ENCODE data around the gene UBE4A. TPM values are rescaled to one million over a fixed set of nuclear protein-coding genes. Genes with fewer than 3 reads are reported as not detected.
A peak's percentile ranks its signal among the peaks of the same experiment; 100 is the strongest.

The UBE4A gene
- total RNA-seq, 2 experiments from 2014 or later: 55.0 to 56.3 TPM

- Mint-ChIP-seq H3K27me3 (no peaks in the 10 kb centered on the region), H3K4me1 (peaks cover 26% of the 10 kb centered on the region), H3K36me3 (peaks cover 22% of the 10 kb centered on the region), H3K9me3 (no peaks in the 10 kb centered on the region), H3K4me3 (no peak overlapping the region), H3K27ac (no peak overlapping the region)
- DNase-seq: no peak
These were observed 6.9 kb downstream of the UBE4A start for GRCh38 chr11:118366287-118366686.

- no peak for DNase-seq
- H3K4me3 Mint-ChIP-seq: no peak overlapping the region
- H3K36me3 Mint-ChIP-seq: peaks cover 29% of the 10 kb centered on the region
- no peaks in the 10 kb centered on the region for H3K9me3 Mint-ChIP-seq
- no peak overlapping the region for H3K27ac Mint-ChIP-seq
- no peaks in the 10 kb centered on the region for H3K27me3 Mint-ChIP-seq
- no peaks in the 10 kb centered on the region for H3K4me1 Mint-ChIP-seq
These were observed 11.4 kb downstream of the UBE4A start for GRCh38 chr11:118370774-118371173.

GRCh38 chr11:118373263-118373662 lies 13.9 kb downstream of the UBE4A start:
- Mint-ChIP-seq H3K4me1 (peaks cover 2% of the 10 kb centered on the region), H3K4me3 (no peak overlapping the region), H3K9me3 (no peaks in the 10 kb centered on the region), H3K36me3 (peaks cover 32% of the 10 kb centered on the region), H3K27ac (no peak overlapping the region), H3K27me3 (no peaks in the 10 kb centered on the region)
- DNase-seq: no peak

GRCh38 chr11:118373871-118374270 lies 14.5 kb downstream of the UBE4A start:
- Mint-ChIP-seq H3K27me3 (no peaks in the 10 kb centered on the region), H3K9me3 (no peaks in the 10 kb centered on the region), H3K27ac (peak overlapping the region; percentile 14), H3K4me3 (no peak overlapping the region), H3K36me3 (peaks cover 28% of the 10 kb centered on the region), H3K4me1 (peaks cover 2% of the 10 kb centered on the region)
- DNase-seq: no peak

GRCh38 chr11:118374729-118375128 lies 15.3 kb downstream of the UBE4A start:
- no peak overlapping the region for H3K4me3 Mint-ChIP-seq

GRCh38 chr11:118375978-118376377 lies 16.6 kb downstream of the UBE4A start:
- Mint-ChIP-seq H3K36me3 (peaks cover 26% of the 10 kb centered on the region), H3K27ac (peak overlapping the region; percentile 32), H3K9me3 (no peaks in the 10 kb centered on the region), H3K27me3 (no peaks in the 10 kb centered on the region), H3K4me1 (peaks cover 2% of the 10 kb centered on the region), H3K4me3 (no peak overlapping the region)
- DNase-seq: no peak

More at GRCh38 chr11:118374729-118375128, 15.3 kb downstream of the UBE4A start:
- Mint-ChIP-seq H3K36me3 (peaks cover 27% of the 10 kb centered on the region), H3K27ac (peak overlapping the region; percentile 20), H3K4me1 (peaks cover 2% of the 10 kb centered on the region), H3K9me3 (no peaks in the 10 kb centered on the region), H3K27me3 (no peaks in the 10 kb centered on the region)
- no peak for DNase-seq

- peaks cover 15% of the 10 kb centered on the region for H3K36me3 Mint-ChIP-seq
- peaks cover 2% of the 10 kb centered on the region for H3K4me1 Mint-ChIP-seq
- no peak overlapping the region for H3K27ac Mint-ChIP-seq
- no peak overlapping the region for H3K4me3 Mint-ChIP-seq
- H3K9me3 Mint-ChIP-seq: no peaks in the 10 kb centered on the region
- no peak for DNase-seq
- H3K27me3 Mint-ChIP-seq: no peaks in the 10 kb centered on the region
These were observed 20.1 kb downstream of the UBE4A start for GRCh38 chr11:118379497-118379896.

GRCh38 chr11:118380571-118380970 lies 21.2 kb downstream of the UBE4A start:
- DNase-seq: no peak
- peaks cover 14% of the 10 kb centered on the region for H3K36me3 Mint-ChIP-seq
- no peaks in the 10 kb centered on the region for H3K27me3 Mint-ChIP-seq
- peaks cover 2% of the 10 kb centered on the region for H3K4me1 Mint-ChIP-seq
- no peak overlapping the region for H3K4me3 Mint-ChIP-seq
- no peak overlapping the region for H3K27ac Mint-ChIP-seq
- no peaks in the 10 kb centered on the region for H3K9me3 Mint-ChIP-seq

GRCh38 chr11:118382954-118383353 lies 23.6 kb downstream of the UBE4A start:
- no peak for DNase-seq
- Mint-ChIP-seq H3K4me1 (no peaks in the 10 kb centered on the region), H3K9me3 (no peaks in the 10 kb centered on the region), H3K27ac (no peak overlapping the region), H3K27me3 (no peaks in the 10 kb centered on the region), H3K4me3 (no peak overlapping the region), H3K36me3 (peaks cover 9% of the 10 kb centered on the region)

GRCh38 chr11:118383657-118384056 lies 24.3 kb downstream of the UBE4A start:
- Mint-ChIP-seq H3K27me3 (no peaks in the 10 kb centered on the region), H3K4me3 (no peak overlapping the region), H3K4me1 (no peaks in the 10 kb centered on the region), H3K36me3 (peaks cover 9% of the 10 kb centered on the region), H3K27ac (no peak overlapping the region), H3K9me3 (no peaks in the 10 kb centered on the region)
- no peak for DNase-seq

- Mint-ChIP-seq H3K4me3 (no peak overlapping the region), H3K4me1 (peaks cover 28% of the 10 kb centered on the region), H3K27me3 (no peaks in the 10 kb centered on the region), H3K36me3 (peaks cover 28% of the 10 kb centered on the region), H3K27ac (peak overlapping the region; percentile 73), H3K9me3 (no peaks in the 10 kb centered on the region)
- DNase-seq: no peak
These were observed 36.7 kb downstream of the UBE4A start for GRCh38 chr11:118396097-118396501.

- DNase-seq: no peak
- Mint-ChIP-seq H3K9me3 (no peaks in the 10 kb centered on the region), H3K27ac (peak overlapping the region; percentile 99), H3K4me3 (no peak overlapping the region), H3K4me1 (peaks cover 28% of the 10 kb centered on the region), H3K27me3 (no peaks in the 10 kb centered on the region), H3K36me3 (peaks cover 30% of the 10 kb centered on the region)
These were observed 38.0 kb downstream of the UBE4A start for GRCh38 chr11:118397448-118397847.

GRCh38 chr11:118398791-118399559 lies 39.6 kb downstream of the UBE4A start:
- Mint-ChIP-seq H3K36me3 (peaks cover 36% of the 10 kb centered on the region), H3K4me3 (peak overlapping the region; percentile 92), H3K9me3 (no peaks in the 10 kb centered on the region), H3K27ac (peak overlapping the region; percentile 99), H3K4me1 (peaks cover 35% of the 10 kb centered on the region), H3K27me3 (no peaks in the 10 kb centered on the region)
- peak; percentile 33 for DNase-seq

GRCh38 chr11:118401151-118401879 lies 41.9 kb downstream of the UBE4A start, which contains the start of gene ATP5MG:
ATP5MG (plus strand) TSS chr11:118401606; CDS start chr11:118401666, 60 bp downstream.
- Mint-ChIP-seq H3K27me3 (no peaks in the 10 kb centered on the region), H3K4me1 (peaks cover 46% of the 10 kb centered on the region), H3K9me3 (no peaks in the 10 kb centered on the region), H3K27ac (peak within 1 kb of the TSS; percentile 99), H3K36me3 (peaks cover 39% of the 10 kb centered on the region), H3K4me3 (peak within 1 kb of the TSS; percentile 92)
- peak; percentile 89 for DNase-seq

GRCh38 chr11:118401880-118402590 lies 42.6 kb downstream of the UBE4A start:
- no peak for DNase-seq
- H3K36me3 Mint-ChIP-seq: peaks cover 43% of the 10 kb centered on the region
- peak overlapping the region; percentile 92 for H3K4me3 Mint-ChIP-seq
- peaks cover 46% of the 10 kb centered on the region for H3K4me1 Mint-ChIP-seq
- H3K27ac Mint-ChIP-seq: peak overlapping the region; percentile 99
- no peaks in the 10 kb centered on the region for H3K9me3 Mint-ChIP-seq
- no peaks in the 10 kb centered on the region for H3K27me3 Mint-ChIP-seq

Data from activated naive CD8-positive, alpha-beta T cell treated with anti-CD3 and anti-CD28 coated beads for 36 hours (primary cell).